ENCODE results near the gene CHST1.

DNA sequence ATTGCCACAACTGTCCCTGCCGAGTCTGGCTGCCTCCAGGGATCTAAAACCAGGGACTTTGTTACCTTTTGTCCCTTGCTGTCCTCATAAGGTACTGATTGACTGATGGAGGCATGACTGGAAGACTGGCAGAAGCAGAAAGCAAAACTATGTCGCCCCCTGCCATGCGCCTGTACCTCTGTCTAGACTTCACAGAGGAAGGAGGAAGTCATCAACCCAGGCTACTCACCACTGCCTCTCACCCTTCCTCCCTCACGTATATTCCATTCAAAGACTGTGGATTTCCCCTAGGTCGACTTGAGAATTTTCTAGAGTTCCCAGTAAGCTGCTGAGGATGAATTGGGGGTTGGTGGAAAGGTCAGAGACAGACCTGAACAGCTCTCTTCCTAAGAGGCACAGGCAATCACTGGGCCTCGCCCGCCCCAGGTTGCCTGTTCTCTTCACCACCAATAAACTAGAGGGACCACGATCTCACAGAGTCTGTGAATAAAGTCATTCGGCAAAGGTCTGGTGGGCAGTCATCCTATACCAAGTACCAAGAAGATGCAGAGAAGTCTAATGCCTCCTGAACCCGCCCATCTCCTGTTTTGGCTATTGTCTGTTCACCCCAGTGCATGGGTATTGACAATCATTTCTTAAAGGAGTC lies 27.5 kb upstream of the CHST1 start:
- TF ChIP-seq, protein P1, sequence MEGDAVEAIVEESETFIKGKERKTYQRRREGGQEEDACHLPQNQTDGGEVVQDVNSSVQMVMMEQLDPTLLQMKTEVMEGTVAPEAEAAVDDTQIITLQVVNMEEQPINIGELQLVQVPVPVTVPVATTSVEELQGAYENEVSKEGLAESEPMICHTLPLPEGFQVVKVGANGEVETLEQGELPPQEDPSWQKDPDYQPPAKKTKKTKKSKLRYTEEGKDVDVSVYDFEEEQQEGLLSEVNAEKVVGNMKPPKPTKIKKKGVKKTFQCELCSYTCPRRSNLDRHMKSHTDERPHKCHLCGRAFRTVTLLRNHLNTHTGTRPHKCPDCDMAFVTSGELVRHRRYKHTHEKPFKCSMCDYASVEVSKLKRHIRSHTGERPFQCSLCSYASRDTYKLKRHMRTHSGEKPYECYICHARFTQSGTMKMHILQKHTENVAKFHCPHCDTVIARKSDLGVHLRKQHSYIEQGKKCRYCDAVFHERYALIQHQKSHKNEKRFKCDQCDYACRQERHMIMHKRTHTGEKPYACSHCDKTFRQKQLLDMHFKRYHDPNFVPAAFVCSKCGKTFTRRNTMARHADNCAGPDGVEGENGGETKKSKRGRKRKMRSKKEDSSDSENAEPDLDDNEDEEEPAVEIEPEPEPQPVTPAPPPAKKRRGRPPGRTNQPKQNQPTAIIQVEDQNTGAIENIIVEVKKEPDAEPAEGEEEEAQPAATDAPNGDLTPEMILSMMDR (conservative IDR thresholded peaks at IDR 0.05; ENCODE audit: low read depth, low read length): no peak
- TF ChIP-seq EZH2 (IDR thresholded peaks at IDR 0.05; ENCODE audit: low read length, unreplicated experiment) (no peak), EZH2phosphoT487 (IDR thresholded peaks at IDR 0.05; ENCODE audit: borderline replicate concordance, low read length) (no peak)

Measured in PC-3 (cell line).